ENCODE results near the gene TSSK3.

DNA sequence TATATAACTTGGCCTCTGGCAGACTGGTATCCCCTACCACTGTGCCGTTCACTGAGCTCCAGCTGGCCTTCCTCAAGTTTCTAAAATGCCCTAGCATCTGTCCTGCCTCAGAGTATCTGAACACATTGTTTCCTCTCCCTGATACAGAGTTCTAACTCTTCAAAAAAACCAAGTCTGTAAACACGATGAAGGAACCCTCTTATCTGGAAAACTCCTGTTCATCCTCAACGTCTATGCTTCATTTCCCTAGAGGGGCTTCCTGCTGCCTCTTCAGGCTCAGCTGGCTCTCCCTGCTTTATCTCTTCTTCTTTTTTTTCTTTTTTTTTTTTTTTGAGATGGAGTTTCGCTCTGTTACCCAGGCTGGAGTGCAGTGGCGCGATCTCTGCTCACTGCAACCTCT is 26.3 kb downstream of the TSSK3 start:
- no peak for TF ChIP-seq POLR2A (IDR thresholded peaks at IDR 0.05; ENCODE audit: extremely low read depth, insufficient read length)
- TF ChIP-seq, protein P1, sequence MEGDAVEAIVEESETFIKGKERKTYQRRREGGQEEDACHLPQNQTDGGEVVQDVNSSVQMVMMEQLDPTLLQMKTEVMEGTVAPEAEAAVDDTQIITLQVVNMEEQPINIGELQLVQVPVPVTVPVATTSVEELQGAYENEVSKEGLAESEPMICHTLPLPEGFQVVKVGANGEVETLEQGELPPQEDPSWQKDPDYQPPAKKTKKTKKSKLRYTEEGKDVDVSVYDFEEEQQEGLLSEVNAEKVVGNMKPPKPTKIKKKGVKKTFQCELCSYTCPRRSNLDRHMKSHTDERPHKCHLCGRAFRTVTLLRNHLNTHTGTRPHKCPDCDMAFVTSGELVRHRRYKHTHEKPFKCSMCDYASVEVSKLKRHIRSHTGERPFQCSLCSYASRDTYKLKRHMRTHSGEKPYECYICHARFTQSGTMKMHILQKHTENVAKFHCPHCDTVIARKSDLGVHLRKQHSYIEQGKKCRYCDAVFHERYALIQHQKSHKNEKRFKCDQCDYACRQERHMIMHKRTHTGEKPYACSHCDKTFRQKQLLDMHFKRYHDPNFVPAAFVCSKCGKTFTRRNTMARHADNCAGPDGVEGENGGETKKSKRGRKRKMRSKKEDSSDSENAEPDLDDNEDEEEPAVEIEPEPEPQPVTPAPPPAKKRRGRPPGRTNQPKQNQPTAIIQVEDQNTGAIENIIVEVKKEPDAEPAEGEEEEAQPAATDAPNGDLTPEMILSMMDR (IDR thresholded peaks at IDR 0.05; ENCODE audit: low read depth, low read length), result no peak
- TF ChIP-seq, protein P2, sequence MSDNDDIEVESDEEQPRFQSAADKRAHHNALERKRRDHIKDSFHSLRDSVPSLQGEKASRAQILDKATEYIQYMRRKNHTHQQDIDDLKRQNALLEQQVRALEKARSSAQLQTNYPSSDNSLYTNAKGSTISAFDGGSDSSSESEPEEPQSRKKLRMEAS (IDR thresholded peaks at IDR 0.05; ENCODE audit: low read depth, low read length), result no peak
- no peak for TF ChIP-seq MYC (IDR thresholded peaks at IDR 0.05; ENCODE audit: low read depth, low read length)
